ENCODE measurements around the gene FAM20A.
"Not testable (repeated sequence)": the region's sequence is repeated elsewhere in the genome, so short reads cannot be mapped to it uniquely, and the experiment has no call there.

FAM20A gene

DNA sequence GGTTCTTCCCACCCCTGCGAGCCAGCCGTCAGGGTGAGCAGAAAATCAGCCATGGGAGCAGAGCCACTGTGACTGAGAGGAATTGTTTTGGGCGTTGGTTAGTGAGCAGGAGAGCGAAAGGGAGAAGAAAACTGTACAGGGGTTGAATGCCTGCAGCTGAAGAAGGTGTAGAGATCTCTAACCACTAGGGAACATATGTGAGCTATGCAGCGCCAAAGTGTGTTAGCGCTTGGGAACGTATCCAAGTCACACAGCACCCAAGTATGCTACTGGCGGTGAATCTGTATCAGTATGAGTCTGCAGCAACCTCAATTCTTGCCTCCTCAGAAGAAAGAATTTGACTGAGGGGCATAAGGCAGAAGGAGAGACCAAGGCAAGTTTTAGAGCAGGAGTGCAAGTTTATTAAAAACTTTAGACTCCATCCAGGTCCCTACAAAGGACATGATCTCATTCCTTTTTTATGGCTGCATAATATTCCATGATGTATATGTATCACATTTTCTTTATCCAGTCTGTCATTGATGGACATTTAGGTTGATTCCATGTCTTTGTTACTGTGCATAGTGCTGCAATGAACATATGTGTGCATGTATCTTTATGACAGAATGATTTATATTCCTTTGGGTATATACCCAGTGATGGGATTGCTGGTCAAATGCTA lies 108.6 kb downstream of the FAM20A start:
- not testable (repeated sequence) for DNase-seq (ENCODE audit: low read depth)

DNA sequence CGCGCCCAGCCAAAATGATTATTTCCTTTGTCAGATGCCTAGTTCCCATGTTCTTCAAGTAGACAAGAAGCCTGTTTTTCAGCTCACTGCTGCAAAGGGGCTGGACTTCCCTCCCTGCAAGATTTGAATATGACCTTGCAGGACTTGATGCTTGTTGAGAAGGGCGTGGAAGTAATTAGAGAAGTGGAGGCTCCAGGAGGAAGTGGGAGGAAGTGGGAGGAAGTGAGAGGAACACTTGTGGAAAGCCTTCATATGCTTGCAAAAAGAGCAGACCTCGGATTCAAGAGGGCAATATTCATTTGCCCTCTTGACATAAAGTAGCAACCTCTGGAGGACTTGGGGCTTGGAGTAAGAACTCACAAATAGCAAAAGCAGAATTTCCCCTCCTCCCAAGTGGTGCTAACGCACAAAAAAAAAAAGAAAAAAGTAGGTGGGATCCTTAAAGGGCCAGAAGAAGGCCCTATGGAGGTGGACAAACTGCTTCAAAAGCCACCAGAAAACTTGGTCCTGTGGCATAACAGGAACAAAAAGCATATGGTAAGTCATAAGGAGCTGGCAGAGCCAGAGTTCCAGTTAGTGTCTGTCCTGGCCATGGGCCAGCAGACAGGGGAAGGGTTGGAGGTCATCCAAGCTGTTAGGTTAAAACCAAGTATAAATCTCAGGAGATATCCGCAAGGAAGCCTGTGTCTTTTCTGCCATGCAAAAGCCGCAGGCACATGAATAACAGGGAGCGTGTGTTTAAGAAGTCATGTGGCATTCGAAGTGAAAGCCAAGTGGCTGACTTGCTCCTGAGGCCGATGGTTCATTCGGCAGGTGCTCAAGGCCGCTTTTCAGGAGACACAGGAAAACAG lies 109.6 kb downstream of the FAM20A start:
- DNase-seq (ENCODE audit: low read depth): no peak

DNA sequence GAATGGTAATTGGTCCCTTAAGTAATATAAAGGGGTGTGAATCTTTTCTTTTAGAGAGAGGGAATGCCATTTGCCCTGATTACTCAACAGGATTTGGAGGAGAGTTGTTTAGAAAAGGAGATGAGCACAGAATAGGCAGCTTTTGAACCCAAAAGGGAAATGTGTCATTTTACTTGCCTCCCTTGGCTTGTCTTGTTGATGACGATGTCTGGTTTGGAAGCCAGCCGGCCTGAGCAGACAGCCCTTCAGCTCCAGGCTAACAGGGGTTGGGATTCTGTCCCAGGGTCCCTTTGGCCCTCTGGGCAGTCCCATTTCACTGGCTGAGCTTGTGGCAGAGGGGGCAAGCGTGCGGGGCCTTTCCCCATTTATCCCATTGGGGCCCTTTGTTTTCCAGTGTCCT lies 111.2 kb downstream of the FAM20A start:
- peak; percentile 38 for DNase-seq (ENCODE audit: low read depth)
